ENCODE results near the gene DOCK1.

DOCK1 gene

DNA sequence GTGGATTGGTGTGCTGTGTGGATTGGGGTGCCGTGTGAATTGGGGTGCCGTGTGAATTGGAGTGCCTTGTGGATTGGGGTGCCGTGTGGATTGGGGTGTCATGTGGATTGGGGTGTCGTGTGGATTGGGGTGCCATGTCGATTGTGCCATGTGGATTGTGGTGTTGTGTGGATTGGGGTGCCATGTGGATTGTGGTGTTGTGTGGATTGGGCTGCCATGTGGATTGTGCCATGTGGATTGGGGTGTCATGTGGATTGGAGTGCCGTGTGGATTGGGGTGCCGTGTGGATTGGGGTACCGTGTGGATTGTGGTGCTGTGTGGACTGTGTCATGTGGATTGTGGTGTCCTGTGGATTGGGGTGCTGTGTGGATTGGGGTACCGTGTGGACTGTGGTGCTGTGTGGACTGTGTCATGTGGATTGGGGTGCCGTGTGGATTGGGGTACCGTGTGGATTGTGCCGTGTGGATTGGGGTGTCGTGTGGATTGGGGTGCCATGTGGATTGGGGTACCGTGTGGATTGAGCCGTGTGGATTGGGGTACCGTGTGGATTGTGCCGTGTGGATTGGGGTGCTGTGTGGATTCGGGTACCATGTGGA, 523.3 kb downstream of the DOCK1 start:
- no peak for DNase-seq (ENCODE audit: low spot score)

GRCh38 chr10:127429601-127430312, 524.5 kb downstream of the DOCK1 start:
- DNase-seq (ENCODE audit: low spot score): no peak

DNA sequence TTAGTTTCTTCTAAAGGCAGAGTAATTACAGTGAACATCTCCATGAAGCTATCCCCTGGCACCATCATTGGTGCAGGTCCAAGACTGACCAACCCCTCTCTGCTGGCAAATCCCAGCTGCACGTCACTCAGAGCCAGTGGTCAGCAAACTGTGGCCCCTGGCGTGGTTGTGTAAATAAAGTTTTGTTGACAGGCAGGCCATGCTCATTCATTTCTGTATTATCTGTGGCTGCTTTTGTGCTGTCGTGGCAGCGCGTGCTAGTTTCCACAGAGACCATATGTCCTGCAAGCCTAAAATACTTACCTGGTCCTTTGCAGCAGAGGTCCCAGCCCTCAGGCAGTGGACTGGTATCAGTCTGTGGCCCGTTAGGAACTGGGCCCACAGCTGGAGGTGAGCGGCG, 526.3 kb downstream of the DOCK1 start:
- no peak for DNase-seq (ENCODE audit: low spot score)

DNA sequence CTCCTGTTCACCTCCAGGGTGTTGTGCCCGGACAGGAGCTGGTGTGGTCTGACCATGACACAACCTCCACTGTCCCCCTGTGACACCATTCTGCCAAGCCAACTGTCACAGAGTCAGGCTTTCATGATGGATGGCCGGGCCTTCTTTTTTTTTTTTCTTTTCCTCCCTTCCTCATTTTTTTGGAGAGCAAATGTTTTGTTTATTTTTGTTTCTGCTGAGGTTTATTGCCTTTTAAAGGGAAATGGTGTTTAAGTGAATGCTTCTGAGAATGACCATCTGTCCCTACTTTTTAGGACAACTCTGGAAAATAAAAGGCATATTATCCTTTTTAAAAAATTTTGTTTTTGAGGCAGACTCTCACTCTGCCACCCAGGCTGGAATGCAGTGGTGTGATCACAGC, 528.8 kb downstream of the DOCK1 start:
- no peak for DNase-seq (ENCODE audit: low spot score)

DNA sequence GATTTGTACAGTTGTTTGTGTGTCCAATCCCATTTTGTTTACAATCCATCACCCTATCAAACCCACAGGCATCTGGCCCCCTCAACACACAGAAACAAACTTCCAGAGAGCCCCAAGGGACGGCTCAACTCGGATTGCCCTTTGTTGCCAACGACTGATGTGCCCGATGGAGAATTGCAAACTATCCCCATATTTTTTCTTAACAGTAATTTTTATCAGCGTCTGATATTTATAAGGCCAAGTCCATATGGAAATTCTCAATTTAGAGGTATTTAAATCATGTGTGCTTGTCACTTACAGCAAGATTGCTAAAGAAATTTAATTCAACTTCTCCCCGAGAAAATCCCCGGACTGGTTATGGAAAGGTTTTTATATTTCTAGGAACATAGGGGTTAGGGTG, 530.0 kb downstream of the DOCK1 start:
- no peak for DNase-seq (ENCODE audit: low spot score)

GRCh38 chr10:127440371-127440770, 535.1 kb downstream of the DOCK1 start:
- DNase-seq (ENCODE audit: low spot score): no peak

DNA sequence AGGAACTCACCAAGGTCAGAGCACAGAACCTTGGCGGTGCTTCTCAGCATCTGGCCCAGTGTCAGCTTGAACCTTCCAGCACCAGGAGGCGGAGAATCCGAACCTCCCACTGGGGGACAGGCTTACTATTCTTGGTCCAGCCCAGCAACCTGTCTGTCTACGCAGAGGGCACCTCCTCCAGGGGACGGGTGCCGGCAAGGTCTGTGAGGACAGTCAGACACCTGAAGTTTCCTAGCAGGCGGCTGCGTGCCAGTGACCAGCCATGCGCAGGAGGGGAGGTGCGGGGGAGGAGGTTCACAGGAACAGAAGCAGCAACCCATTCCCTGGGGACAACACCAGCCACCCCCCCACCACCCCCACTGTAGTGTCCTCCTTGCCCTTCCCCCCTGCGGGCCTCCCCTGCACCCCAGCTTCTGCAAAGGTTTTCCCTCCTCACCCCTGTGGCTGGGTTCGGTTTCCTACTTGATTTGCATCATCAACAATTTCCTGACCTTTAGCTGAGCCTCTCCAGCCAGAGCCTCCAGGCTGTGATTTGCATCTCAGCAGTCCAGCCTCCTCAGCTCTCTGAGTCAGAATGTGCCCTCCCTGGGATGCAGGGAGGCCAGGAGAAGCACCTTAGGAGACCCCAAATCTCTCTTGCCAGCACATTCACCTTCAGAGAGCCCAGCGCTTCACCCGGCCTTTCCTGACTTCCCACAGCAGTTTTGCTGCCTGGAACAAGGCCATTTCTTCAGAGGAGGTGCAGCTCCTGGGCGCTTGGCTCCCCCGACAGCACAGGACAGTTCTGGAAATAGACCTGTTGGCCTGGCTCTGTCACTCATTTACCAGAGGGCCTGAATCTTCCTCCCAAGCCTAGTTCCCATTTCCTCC, 536.4 kb downstream of the DOCK1 start:
- DNase-seq (ENCODE audit: low spot score): no peak

DNA sequence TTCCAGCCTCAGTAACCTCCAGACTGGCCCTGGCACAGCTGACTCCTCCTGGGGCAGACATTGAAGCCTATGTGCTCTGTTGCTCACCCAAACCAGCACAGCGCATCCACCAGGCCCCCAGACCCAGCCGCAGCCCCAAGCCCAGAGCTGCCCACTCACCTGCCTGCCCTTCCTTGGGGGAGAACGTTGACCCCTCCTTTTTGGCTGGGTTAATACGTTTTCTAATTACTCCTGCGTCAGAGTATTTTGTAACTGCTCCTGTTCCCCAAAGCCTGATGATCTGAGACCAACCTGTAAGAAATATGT, 536.9 kb downstream of the DOCK1 start:
- DNase-seq (ENCODE audit: low spot score): no peak

- no peak for DNase-seq (ENCODE audit: low spot score)
Measured at GRCh38 chr10:127444155-127444554, 538.9 kb downstream of the DOCK1 start.

DNA sequence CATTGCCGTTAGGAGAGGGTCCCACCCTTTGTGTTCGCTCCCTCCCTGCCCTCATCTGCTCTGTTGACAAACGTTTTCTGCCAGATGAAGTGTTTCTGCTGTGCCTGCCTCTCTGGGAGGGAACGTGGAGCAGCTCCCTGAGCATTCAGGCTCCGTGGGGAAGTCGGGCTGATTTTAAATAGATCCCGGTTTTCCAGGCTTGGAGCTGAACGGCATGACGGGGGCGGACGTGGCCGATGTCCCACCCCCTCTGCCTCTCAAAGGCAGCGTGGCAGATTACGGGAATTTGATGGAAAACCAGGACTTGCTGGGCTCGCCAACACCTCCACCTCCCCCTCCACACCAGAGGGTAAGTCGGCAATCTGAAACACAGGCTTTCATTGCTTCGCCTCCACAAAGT, 542.0 kb downstream of the DOCK1 start:
- no peak for DNase-seq (ENCODE audit: low spot score)

- DNase-seq (ENCODE audit: low spot score): no peak
Measured at GRCh38 chr10:127449490-127449889, 544.3 kb downstream of the DOCK1 start.

GRCh38 chr10:127450644-127451043, 545.4 kb downstream of the DOCK1 start:
- DNase-seq (ENCODE audit: low spot score): no peak

DNA sequence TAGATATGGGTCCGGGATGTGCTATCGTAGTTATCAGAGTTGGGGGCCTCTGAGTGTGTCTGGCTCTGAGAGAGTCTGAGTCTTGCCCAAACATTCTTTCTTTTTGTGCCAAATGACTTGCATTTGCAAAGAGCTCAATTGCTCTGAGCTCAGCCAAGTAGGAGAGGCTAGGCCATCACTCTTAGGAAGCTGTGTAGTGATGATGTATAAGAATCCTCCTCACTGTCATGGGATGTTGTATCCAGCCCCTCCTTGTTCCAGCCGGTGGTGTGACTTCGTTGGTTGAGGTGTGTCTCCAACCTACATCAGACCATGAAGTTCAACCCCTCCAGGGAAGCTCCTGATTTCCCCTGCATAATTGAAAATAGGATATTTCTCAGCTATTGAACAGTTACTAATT, 546.4 kb downstream of the DOCK1 start:
- no peak for DNase-seq (ENCODE audit: low spot score)

DNA sequence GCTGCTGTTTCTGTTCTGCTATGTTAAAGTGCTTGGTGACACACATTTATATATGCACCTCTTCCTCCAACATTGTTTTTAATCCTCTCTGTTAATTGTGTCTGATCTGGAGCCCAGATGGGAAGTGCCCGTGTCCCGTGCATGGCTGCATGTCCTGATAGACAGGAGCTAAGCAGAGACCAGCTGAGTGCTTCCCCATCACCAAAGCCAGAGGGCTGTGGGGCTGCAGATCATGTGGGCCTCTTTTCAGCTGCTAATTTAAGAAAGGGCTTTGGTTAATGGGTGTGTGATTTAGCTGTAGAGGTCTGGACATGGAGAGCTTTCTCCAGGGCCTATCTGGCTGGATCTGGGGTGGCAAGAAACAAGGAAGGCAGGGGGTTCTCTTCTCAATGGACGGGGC, 547.3 kb downstream of the DOCK1 start:
- no peak for DNase-seq (ENCODE audit: low spot score)

- no peak for DNase-seq (ENCODE audit: low spot score)
Measured at GRCh38 chr10:127453706-127454105, 548.5 kb downstream of the DOCK1 start.

- no peak for DNase-seq (ENCODE audit: low spot score)
Measured at GRCh38 chr10:127456122-127456521, 550.9 kb downstream of the DOCK1 start.

DNA sequence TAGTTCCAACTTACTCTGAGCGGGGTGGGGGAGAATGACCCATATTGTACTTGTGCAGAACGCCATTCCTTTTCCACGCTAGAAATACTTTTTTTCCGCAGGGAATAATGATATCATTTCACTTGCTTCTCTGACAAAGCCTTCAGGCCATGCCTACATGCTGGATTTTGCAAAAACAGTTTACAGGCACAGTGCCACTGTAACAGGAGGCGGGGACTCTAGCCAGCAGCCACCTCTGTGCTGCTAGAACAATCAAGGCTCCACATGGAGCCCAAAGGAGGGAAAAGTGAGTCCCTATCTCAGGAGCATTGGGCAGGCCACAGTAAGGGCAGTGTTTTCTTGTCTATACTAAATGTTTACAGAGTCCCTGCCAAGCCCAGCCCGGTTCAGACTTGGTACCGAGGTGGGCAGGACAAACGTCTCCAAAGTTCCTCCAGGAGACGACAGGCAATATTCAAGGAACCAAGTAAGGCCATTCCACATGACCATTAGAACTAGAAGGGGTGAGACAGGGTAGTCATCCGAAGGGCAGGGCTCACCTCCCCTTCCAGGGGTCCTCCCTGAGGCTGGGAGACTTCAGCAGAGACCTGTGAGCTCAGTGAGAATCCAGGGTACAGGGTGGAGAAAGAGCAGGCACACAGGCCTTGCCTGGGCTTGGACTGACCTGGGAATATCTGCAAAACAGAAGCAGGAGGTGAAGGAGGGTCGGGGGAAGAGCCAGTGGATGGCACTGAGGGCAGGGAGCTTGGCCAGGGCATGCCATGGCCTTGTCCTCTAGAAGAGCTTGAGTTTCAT, 553.0 kb downstream of the DOCK1 start:
- no peak for DNase-seq (ENCODE audit: low spot score)

GRCh38 chr10:127458829-127459228, 553.6 kb downstream of the DOCK1 start:
- DNase-seq (ENCODE audit: low spot score): no peak

- DNase-seq (ENCODE audit: low spot score): no peak
Measured at GRCh38 chr10:127459918-127460317, 554.7 kb downstream of the DOCK1 start.

DNA sequence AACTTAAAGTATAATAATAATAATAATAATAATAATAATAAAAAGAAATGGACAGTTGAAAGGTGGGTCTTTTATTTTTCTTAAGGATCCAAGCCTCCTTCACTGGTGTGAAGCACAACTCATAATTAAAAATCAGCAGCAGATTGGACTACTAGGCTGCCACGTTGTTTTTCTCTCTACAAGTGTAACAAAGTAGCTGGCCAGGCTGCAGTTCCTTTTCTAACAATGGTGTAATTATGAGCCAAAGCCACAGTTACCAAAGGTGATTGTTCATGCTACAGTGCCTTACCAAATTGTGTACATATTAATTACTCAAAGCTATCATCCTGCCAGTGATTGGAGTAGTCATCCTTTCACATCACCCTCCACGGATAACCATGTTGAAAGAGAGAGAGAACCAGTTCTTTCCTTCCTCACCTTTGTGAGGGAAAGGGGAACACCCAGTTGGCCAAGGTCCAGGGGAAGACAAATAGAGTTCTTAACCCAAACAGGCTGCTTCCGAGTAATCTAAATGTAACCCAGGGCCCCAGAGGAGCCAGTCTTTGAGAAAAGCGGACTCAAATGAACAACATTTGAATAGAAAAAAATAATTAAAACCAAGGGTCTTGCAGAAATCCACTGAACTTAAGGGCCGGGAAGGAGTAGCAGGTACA, 557.5 kb downstream of the DOCK1 start:
- DNase-seq (ENCODE audit: low spot score): no peak

DNA sequence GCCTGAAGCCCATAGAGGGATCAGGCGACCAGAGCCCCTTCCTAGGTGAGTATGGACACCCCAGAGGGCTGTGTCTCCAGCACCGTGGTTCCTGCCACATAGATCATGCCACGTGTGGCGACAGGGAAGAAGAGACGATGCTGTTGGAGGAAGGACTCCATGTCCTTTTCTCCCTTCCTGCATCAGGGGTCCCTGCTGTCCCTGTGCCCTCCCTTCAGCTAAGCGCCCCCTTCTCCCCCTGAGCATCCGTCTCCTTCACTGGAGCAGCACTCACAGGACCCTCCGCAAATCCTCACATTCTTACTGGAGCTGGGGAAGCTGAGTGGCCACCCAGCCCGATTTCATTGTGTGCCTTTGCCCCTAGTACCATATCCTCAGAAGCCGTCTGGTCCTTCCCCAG, 558.3 kb downstream of the DOCK1 start:
- DNase-seq (ENCODE audit: low spot score): no peak

DNA sequence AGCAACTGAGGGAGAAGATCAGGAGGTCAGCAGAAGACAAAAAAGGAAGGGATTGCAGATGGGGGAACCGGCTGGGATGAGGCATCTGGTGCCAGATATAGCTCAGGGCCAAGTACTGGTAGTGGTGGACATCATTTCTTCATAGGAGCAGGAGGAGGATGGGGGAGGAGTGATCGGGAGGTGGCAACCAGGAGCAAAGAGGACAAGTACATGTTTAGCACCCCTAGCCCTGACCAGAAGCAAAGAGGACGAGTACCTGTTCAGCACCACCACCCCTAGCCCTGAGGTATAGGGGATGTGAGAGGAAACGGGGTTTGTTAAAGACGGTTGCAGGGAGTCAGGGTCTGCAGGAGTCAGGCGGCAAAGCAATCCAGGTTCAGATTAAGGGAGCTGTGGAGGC, 559.3 kb downstream of the DOCK1 start:
- no peak for DNase-seq (ENCODE audit: low spot score)
